Heart left ventricle (tissue), 13 donors: Measurements from ENCODE around the gene NYAP2.

ENCODE experiments used
- POLR2A ChIP-seq, 2 donors: fragments of 450-650 bp; IDR thresholded peaks; one replicate each; pipeline ENCODE4 v1.6.1; 2017; ENCODE audit warnings: antibody characterized with exemption in 2 of 2, mild to moderate bottlenecking in 2 of 2, moderate library complexity in 2 of 2
- TF ChIP-seq, protein P1 (sequence below), 12 donors: fragments of 200-600 bp; sonication (generic) in 4 of 12; IDR thresholded peaks; one replicate each; pipeline versions ENCODE4 v1.5.0 to v1.8.0; 2018 to 2022; ENCODE audit warnings: antibody characterized with exemption in 12 of 12, mild to moderate bottlenecking in 5 of 12
- donor health status: ischemic (EF 13 %, LVEDD 7.1; RV severe dilation, severe dysfunction).
- donor health status: DM: no; HTN: yes; CAD: no.
- donor health status: DM: no; HTN: no; CAD: no.
- donor health status: ischemic (EF 25% LVEDD 6.9; RV normal size, moderate dysfunction).
- donor health status: ischemic (EF 25% LVEDD 5.7; RV mildly dilated, moderate dysfunction).
- donor health status: ischemic (EF 35%, LVEDD 5.7; RV mildly dilated, moderate dysfunction).
- donor health status: nonischemic (EF 11% LVEDD 7.7; RV severe dilation, severe dysfunction).
- donor health status: DM: yes; HTN: yes; CAD: no.
- donor health status: PGD.
- donor health status: ischemic (EF 29% LVEDD 5.4; RV normal size, mild dysfunction).
- donor health status: nonischemic (EF 23%, LVEDD 6.1; RV moderate dilation, normal function).

DNA sequence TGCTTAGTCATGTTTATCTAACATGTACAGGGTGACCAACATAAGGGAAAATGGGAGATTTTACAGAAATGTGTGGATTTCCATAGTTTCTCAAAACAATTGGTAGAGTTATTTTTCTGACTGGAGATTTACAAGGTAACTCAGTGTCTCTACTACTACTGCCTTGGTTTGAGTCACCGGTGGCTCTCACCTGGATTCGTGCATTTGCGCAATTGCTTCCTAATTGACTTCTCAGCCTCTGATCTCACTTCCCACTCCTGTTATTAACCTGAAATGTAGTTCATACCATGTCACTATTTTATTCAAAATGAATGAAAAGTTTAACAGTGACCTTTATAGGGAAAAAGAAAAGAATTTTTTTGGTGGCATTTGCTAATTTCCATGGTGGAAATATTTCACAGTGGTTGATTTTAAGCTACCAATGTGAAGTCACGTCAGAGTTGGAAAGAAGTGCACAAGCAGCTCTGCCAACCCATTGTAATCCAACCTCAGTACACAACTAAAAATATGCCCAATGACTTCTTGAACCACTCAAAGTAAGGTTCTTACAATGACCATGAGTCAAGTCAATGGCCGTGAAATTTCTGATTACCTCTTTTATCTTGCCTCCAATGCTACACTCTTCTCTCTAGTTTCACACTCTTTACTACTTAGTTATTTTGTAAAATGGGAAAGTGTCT lies 94.0 kb downstream of the NYAP2 start:
- TF ChIP-seq, protein P1, sequence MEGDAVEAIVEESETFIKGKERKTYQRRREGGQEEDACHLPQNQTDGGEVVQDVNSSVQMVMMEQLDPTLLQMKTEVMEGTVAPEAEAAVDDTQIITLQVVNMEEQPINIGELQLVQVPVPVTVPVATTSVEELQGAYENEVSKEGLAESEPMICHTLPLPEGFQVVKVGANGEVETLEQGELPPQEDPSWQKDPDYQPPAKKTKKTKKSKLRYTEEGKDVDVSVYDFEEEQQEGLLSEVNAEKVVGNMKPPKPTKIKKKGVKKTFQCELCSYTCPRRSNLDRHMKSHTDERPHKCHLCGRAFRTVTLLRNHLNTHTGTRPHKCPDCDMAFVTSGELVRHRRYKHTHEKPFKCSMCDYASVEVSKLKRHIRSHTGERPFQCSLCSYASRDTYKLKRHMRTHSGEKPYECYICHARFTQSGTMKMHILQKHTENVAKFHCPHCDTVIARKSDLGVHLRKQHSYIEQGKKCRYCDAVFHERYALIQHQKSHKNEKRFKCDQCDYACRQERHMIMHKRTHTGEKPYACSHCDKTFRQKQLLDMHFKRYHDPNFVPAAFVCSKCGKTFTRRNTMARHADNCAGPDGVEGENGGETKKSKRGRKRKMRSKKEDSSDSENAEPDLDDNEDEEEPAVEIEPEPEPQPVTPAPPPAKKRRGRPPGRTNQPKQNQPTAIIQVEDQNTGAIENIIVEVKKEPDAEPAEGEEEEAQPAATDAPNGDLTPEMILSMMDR (IDR thresholded peaks at IDR 0.05): no peak
- TF ChIP-seq POLR2A (IDR thresholded peaks at IDR 0.05): no peak
